Aorta (tissue), 5 donors: Measurements from ENCODE around the gene EHF. TPM values are rescaled to one million over a fixed set of nuclear protein-coding genes. Genes with fewer than 3 reads are reported as not detected.
A peak's percentile ranks its signal among the peaks of the same experiment; 100 is the strongest.

ENCODE experiments used
- ATAC-seq: fragments of 200-7000 bp; cut with Tn5 transposase; one replicate; pipeline ENCODE4 v1.9.1; 2022; ENCODE audit warnings: moderate library complexity; ENCODE audit not compliant: low FRiP score
- DNase-seq, 2 donors: peaks; one replicate each; pipeline ENCODE4 v3.0.0-alpha.2; 2020
- H3K27ac ChIP-seq, 2 donors: one replicate each; pipeline ENCODE4 v1.5.1; 2013; ENCODE audit warnings: low read length in 2 of 2, mild to moderate bottlenecking in 2 of 2, moderate library complexity in 2 of 2, control low read depth in 1 of 2, inconsistent platforms in 1 of 2, low read depth in 1 of 2
- H3K27me3 ChIP-seq, 2 donors: one replicate each; pipeline ENCODE4 v1.6.1; 2013; ENCODE audit warnings: control low read depth in 1 of 2, low read length in 1 of 2, mild to moderate bottlenecking in 1 of 2, moderate library complexity in 1 of 2; ENCODE audit not compliant: insufficient read depth in 2 of 2, control insufficient read depth in 1 of 2
- H3K36me3 ChIP-seq, 2 donors: one replicate each; pipeline ENCODE4 v1.6.1; 2013; ENCODE audit warnings: control low read depth in 1 of 2, low read length in 1 of 2, mild to moderate bottlenecking in 1 of 2; ENCODE audit not compliant: insufficient read depth in 2 of 2, control insufficient read depth in 1 of 2
- H3K4me1 ChIP-seq, 2 donors: one replicate each; pipeline ENCODE4 v1.6.1; 2013; ENCODE audit warnings: low read length in 2 of 2, control low read depth in 1 of 2, mild to moderate bottlenecking in 1 of 2, moderate library complexity in 1 of 2; ENCODE audit not compliant: insufficient read depth in 2 of 2, control insufficient read depth in 1 of 2
- H3K4me3 ChIP-seq, 2 donors: one replicate each; pipeline ENCODE4 v1.5.1; 2013; ENCODE audit warnings: low read length in 2 of 2, control low read depth in 1 of 2, mild to moderate bottlenecking in 1 of 2
- H3K9me3 ChIP-seq: one replicate; pipeline ENCODE4 v1.6.1; 2013; ENCODE audit warnings: mild to moderate bottlenecking, low read length; ENCODE audit not compliant: control insufficient read depth
- WGBS, 2 donors: extraction: QIAGEN DNeasy Blood & Tissue Kit; methylation state at CpG; one replicate each; pipeline ENCODE4 v1.1.7; 2013; 5-methylcytosine and 5-hydroxymethylcytosine counted together
- intact Hi-C, 2 donors: fragments of 100-400 bp; cut with DNase I; formaldehyde crosslinking; loops; one replicate each; pipeline versions ENCODE4 v1.14.2 to v1.15.0; 2022
- long read RNA-seq, 2 donors: library from polyadenylated mRNA; unstranded; transcript quantifications; one replicate each; pipeline ENCODE4 v2.0.0, GENCODE V29; 2020 to 2021
- polyA plus RNA-seq, 2 donors: library from polyadenylated mRNA; stranded (reverse); fragments of 200-250 nt; gene quantifications; one replicate each; pipeline ENCODE4 v1.2.3, GENCODE V29; 2013
- total RNA-seq, 2 donors: library from RNA; stranded (reverse); fragmentation: NEBNext Ultra II Directional; extraction: Animal tissue kit (Norgen Biotek cat#: 25700); gene quantifications; one replicate each; pipeline ENCODE4 v1.2.1, GENCODE V29; 2021
- donor health status: healthy with polysubstance abuse.
- donor health status: Bipolar disorder and iron deficiency.
- donor health status: DM: no; HTN: no; CAD: no.
- donor health status: DM: no; HTN: no; CAD: no.
- donor health status: DM: yes; HTN: yes; CAD: no.

Gene EHF
- under 1 TPM in 1 of 2 donors, not detected in 1; 0.75 TPM for total RNA-seq
- 1 to 10 TPM in 1 of 2 donors, under 1 TPM in 1; 0.36 to 8.5 TPM for polyA plus RNA-seq
- long read RNA-seq, donor 1: 0 reads
- long read RNA-seq, donor 2: 0 reads

- WGBS, 2 donors: 55 to 57% methylated on average over 7 of the region's 7 CpGs
- Histone ChIP-seq H3K4me3 (no peak within 1 kb of the TSS), H3K36me3 (no peaks in the 10 kb centered on the region), H3K27ac (no peak within 1 kb of the TSS), H3K4me1 (no peaks in the 10 kb centered on the region), H3K27me3 (no peaks in the 10 kb centered on the region), H3K9me3 (no peaks in the 10 kb centered on the region)
- no peak for ATAC-seq
- no peak for DNase-seq
- intact Hi-C loops: no loop called here
These were observed at the start of gene EHF for GRCh38 chr11:34620820-34621792. Gene EHF (plus strand): TSS chr11:34621093. CDS start chr11:34642631, 21,538 bp downstream.

DNA sequence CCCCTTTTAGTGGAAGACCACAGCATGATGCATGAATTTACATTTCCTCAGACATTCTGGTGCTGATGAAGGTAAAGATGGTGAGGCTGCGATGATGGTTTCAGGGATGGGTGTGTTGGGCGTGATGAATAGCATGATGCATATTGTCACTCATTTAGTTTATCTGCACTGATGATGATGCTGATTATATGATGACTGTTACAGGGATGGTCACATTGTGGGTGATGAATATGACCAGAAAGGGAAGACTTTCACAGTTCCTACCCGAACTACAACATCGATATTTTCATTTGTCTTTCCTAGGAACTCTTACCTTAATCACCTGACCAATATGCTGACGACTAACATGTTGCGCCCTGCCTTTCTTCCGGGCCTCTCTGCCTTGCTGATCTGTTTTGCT, 47.4 kb upstream of the EHF start:
- Histone ChIP-seq H3K36me3 (no peaks in the 10 kb centered on the region), H3K4me1 (no peaks in the 10 kb centered on the region), H3K27me3 (no peaks in the 10 kb centered on the region), H3K4me3 (no peak overlapping the region), H3K27ac (no peak overlapping the region), H3K9me3 (no peaks in the 10 kb centered on the region)
- DNase-seq: no peak
- 92% methylated on average over 7 of the region's 7 CpGs for WGBS, 2 donors
- no peak for ATAC-seq
- intact Hi-C loops: no loop called here

DNA sequence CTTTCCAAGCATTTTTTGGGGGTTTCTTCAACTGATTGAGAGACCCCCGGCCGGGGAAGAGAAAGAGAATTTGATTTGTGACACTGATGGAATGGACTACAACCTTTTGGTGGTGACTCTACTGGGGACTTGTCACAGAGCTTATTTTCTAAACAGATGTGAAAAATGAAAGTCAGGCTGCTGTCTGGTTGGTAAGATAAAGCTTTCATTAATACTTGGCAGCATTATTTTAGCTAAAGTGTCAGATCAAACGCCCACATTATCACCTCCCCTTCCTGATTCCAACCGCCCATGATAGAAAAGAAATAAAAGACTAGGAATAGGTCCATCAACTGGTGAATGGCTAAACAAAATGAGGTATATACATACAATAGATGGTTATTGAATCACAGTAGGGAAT, 45.6 kb upstream of the EHF start:
- Histone ChIP-seq H3K27me3 (no peaks in the 10 kb centered on the region), H3K4me3 (no peak overlapping the region), H3K36me3 (no peaks in the 10 kb centered on the region), H3K4me1 (no peaks in the 10 kb centered on the region), H3K27ac (no peak overlapping the region), H3K9me3 (no peaks in the 10 kb centered on the region)
- DNase-seq (no peak), ATAC-seq (no peak)
- 56 to 60% methylated on average over 4 of the region's 4 CpGs for WGBS, 2 donors
- intact Hi-C loops: no loop called here

GRCh38 chr11:34575671-34576070, 45.2 kb upstream of the EHF start:
- Histone ChIP-seq H3K9me3 (no peaks in the 10 kb centered on the region), H3K36me3 (no peaks in the 10 kb centered on the region), H3K4me1 (no peaks in the 10 kb centered on the region), H3K27ac (no peak overlapping the region), H3K4me3 (no peak overlapping the region), H3K27me3 (no peaks in the 10 kb centered on the region)
- no peak for DNase-seq
- intact Hi-C loops: no loop called here
- ATAC-seq: no peak
- WGBS, 2 donors: 83 to 95% methylated on average over 2 of the region's 2 CpGs

DNA sequence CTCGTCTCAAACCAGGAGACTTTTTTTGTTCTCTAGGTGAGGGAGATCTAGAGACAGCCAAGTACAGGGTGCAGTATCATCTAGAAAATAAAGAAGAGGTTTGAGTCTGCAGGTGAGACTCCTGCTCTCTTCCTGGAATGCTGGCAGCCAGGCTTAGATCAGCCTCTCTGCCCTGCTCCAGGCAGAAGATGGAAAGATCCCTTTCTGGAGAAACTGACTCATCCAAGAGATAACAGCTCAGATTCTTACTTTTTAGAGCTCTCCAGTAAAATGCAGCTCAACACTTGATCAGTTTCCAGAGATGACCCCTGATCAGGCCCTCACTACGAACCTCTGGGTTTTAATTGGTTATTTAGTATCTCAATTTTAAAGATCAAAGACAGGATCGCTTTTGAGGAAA, 44.6 kb upstream of the EHF start:
- intact Hi-C loops: no loop called here
- Histone ChIP-seq H3K27me3 (no peaks in the 10 kb centered on the region), H3K27ac (no peak overlapping the region), H3K4me1 (no peaks in the 10 kb centered on the region), H3K36me3 (no peaks in the 10 kb centered on the region), H3K9me3 (no peaks in the 10 kb centered on the region), H3K4me3 (no peak overlapping the region)
- 87 to 88% methylated on average over 3 of the region's 3 CpGs for WGBS, 2 donors
- DNase-seq (no peak), ATAC-seq (no peak)

DNA sequence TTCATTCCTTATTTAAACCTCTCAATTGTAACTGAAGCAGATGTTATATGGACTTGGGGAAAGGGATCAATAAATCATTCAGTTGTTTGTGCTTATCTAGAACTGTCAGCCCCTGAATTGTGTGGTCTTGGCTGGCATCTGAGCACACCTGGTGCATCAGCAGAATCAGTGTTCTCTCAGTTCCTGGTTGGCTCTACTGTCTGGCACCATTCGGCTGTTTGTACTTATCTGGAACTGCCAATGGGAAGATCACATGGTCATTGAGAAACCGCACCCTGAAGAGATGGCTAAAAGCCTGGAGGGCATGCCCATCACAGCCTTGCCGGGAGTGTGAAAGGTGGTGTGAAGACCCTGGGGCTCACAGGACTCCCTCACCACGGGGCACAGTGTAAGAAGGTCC, 37.1 kb upstream of the EHF start:
- DNase-seq (no peak), ATAC-seq (no peak)
- H3K4me1 ChIP-seq: no peaks in the 10 kb centered on the region
- no peak overlapping the region for H3K4me3 ChIP-seq
- no peaks in the 10 kb centered on the region for H3K27me3 ChIP-seq
- no peaks in the 10 kb centered on the region for H3K9me3 ChIP-seq
- intact Hi-C loops: loop anchor here in 1 of 2 donors (10.0 kb wide), 1 partner anchor 311 kb away; no protein-coding TSS in a partner anchor
- WGBS, 2 donors: 68 to 74% methylated on average over 4 of the region's 4 CpGs
- no peak overlapping the region for H3K27ac ChIP-seq
- no peaks in the 10 kb centered on the region for H3K36me3 ChIP-seq

DNA sequence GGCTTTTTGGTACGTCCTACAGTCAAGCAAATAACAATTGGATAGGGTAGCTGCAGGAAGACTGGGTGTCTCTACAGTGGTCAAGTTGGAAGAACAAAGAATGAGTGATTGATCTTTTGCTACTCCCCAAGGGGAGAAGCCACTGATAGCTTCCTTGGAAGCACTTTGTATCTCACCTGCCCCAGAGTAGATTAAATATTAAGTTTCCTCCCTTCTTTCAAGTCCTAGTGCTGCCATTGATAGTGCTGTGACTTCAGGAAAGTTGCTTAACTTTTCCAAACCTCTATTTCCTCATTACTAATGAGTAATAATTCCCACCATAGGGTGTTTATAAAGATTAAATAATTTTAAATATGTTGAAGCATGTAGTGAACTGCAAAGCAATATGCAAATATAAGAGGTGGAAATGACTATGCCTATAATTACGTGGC, 35.6 kb upstream of the EHF start:
- ATAC-seq (no peak), DNase-seq (no peak)
- intact Hi-C loops: loop anchor here (5.0 to 10.0 kb wide), 3 partner anchors 309 to 902 kb away; no protein-coding TSS in a partner anchor
- WGBS, 2 donors: 73 to 78% methylated on average over 2 of the region's 2 CpGs
- H3K4me3 ChIP-seq: no peak overlapping the region
- H3K4me1 ChIP-seq: no peaks in the 10 kb centered on the region
- no peaks in the 10 kb centered on the region for H3K36me3 ChIP-seq
- no peak overlapping the region for H3K27ac ChIP-seq
- H3K27me3 ChIP-seq: peaks cover 0 to 3% of the 10 kb centered on the region in 2 donors
- H3K9me3 ChIP-seq: no peaks in the 10 kb centered on the region

GRCh38 chr11:34585735-34586487, 35.0 kb upstream of the EHF start:
- H3K4me3 ChIP-seq: peak overlapping the region in 1 of 2 donors; percentile 32

More at GRCh38 chr11:34585735-34586487, 35.0 kb upstream of the EHF start:
- H3K36me3 ChIP-seq: no peaks in the 10 kb centered on the region
- no peaks in the 10 kb centered on the region for H3K9me3 ChIP-seq
- H3K27me3 ChIP-seq: peaks cover 0 to 3% of the 10 kb centered on the region in 2 donors
- WGBS, 2 donors: 5 to 7% methylated on average over 4 of the region's 4 CpGs
- DNase-seq: no peak
- intact Hi-C loops: loop anchor here (2.0 to 10.0 kb wide), 4 partner anchors 307 to 901 kb away; no protein-coding TSS in a partner anchor
- H3K27ac ChIP-seq: no peak overlapping the region
- no peaks in the 10 kb centered on the region for H3K4me1 ChIP-seq
- ATAC-seq: peak; percentile 64
